ENCODE measurements around the gene TTLL3.
A peak's percentile ranks its signal among the peaks of the same experiment; 100 is the strongest.

Gene TTLL3

DNA sequence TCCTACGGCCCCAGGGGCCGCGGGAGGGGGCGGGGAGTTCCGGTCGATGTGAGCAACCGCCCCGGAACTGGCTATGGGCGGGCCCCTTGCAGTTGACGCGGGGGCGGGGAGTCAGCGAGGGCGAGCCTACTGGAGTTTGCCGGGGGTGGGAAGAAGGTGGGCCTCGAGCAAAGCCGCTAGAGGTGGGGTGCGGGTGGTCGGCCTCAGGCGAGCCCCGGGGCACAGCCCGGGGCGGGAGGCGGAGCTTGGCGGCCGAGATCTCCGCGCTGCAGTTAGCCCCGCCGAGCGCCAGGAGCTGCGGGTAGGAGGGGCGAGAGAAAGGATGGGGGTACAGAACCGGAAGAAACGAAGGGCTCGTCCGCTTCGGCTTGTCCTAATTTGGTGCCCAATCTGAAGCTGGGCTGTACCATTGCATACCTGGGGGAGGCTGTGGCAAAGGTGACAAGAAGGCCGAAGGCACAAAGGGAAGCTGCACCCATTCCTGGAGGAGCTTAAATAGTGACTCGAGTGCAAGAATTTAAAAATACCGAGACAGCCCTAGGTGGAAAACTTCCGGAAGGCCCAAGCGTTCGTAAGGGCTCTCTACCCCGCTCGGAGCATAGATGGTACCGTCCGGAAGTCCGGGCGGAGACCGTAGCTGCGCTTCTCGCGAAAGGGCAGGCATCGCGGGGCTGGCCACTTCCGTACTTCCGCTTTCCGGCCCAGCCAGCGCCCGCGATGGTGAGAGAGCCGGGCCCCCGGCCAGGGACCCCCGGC, 17.5 kb upstream of the TTLL3 start, which contains the start of the genes ARPC4 and TADA3:
TSS of gene ARPC4 (plus strand) at position 678 of the 756 bp plus-strand sequence. CDS start at position 718, 40 bp downstream.
TSS of gene TADA3 (minus strand) at position 69 of the 756 bp plus-strand sequence. CDS start 1,007 bp downstream, outside the sequence.
- Histone ChIP-seq H3K4me3 (ENCODE audit: low read depth, low read length) (peak within 1 kb of the TSS; percentile 83), H3K79me2 (ENCODE audit: control insufficient read depth, insufficient read depth, low read length, unreplicated experiment) (peaks cover 49% of the 10 kb centered on the region), H3K36me3 (ENCODE audit: insufficient read depth, low read length) (peaks cover 7% of the 10 kb centered on the region; the same call in 1 of the 2 replicates), H3K27me3 (ENCODE audit: insufficient read depth, low read length) (no peaks in the 10 kb centered on the region), H3K4me1 (ENCODE audit: control insufficient read depth, insufficient read depth, low read length, unreplicated experiment) (peaks cover 17% of the 10 kb centered on the region), H2AFZ (ENCODE audit: low read length, unreplicated experiment) (peak within 1 kb of the TSS; percentile 49), H3K27ac (ENCODE audit: low read depth, low read length) (peak within 1 kb of the TSS; percentile 88)

DNA sequence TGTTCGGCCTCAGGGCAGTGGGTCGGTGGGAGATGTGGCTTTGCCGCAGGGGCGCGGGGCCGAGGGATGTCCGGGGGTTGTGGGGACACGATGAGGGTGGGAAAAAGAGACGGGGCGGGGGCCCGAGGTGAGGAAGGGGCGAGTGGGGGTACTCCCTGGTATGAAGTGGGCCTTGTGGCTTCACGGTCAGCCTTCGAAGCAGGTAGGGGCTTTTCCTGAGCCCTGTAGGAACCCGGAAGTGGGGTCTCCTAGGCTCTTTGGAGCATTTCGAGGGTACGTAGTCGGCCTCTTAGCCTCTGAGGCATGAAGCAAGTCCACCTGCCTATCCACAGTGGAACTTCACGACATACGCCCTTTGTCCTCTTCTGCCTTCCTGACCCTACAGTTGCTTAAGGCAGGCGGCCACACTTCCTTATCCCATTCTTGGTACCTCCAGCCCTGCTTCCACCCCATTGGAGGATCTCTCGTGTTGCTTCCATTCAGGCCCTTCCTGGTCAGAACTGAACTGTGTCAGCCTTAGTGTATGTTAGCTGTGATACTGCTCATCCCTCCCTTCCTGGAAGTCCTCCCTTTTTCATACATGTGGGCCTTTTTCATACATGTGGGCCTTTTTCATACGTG, 16.8 kb upstream of the TTLL3 start:
- H3K36me3 ChIP-seq (ENCODE audit: insufficient read depth, low read length), result peaks cover 11% of the 10 kb centered on the region; the same call in 1 of the 2 replicates
- peak overlapping the region; percentile 49 for H2AFZ ChIP-seq (ENCODE audit: low read length, unreplicated experiment)
- peaks cover 52% of the 10 kb centered on the region for H3K79me2 ChIP-seq (ENCODE audit: control insufficient read depth, insufficient read depth, low read length, unreplicated experiment)
- peaks cover 17% of the 10 kb centered on the region for H3K4me1 ChIP-seq (ENCODE audit: control insufficient read depth, insufficient read depth, low read length, unreplicated experiment)
- H3K4me3 ChIP-seq (ENCODE audit: low read depth, low read length), result peak overlapping the region; percentile 83
- H3K27me3 ChIP-seq (ENCODE audit: insufficient read depth, low read length), result no peaks in the 10 kb centered on the region
- peak overlapping the region; percentile 88 for H3K27ac ChIP-seq (ENCODE audit: low read depth, low read length)

- Histone ChIP-seq H3K4me1 (ENCODE audit: control insufficient read depth, insufficient read depth, low read length, unreplicated experiment) (peaks cover 17% of the 10 kb centered on the region), H3K36me3 (ENCODE audit: insufficient read depth, low read length) (peaks cover 11% of the 10 kb centered on the region), H3K4me3 (ENCODE audit: low read depth, low read length) (no peak overlapping the region; the same call in 1 of the 2 replicates), H3K79me2 (ENCODE audit: control insufficient read depth, insufficient read depth, low read length, unreplicated experiment) (peaks cover 52% of the 10 kb centered on the region), H3K27me3 (ENCODE audit: insufficient read depth, low read length) (no peaks in the 10 kb centered on the region), H2AFZ (ENCODE audit: low read length, unreplicated experiment) (no peak overlapping the region), H3K27ac (ENCODE audit: low read depth, low read length) (no peak overlapping the region)
Observed at GRCh38 chr3:9794400-9794799, 15.7 kb upstream of the TTLL3 start.

DNA sequence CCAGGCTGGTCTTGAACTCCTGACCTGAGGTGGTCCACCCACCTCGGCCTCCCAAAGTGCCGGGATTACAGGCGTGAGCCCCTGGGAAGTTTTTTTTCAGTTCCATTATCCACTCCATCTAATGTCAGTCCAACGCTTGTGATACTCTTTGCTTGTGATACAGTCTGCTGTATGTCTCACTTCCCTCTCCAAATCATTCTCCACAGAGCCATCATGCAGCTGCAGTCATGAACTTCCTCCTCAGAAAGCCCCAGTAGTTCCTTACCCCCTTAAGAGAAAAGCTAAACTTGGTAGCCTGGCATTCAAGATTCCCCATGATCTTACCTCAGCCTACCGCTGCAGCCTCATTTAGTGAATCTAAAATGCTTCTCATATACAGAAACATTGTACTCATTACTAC, 14.9 kb upstream of the TTLL3 start:
- H2AFZ ChIP-seq (ENCODE audit: low read length, unreplicated experiment), result no peak overlapping the region
- no peaks in the 10 kb centered on the region for H3K27me3 ChIP-seq (ENCODE audit: insufficient read depth, low read length)
- H3K36me3 ChIP-seq (ENCODE audit: insufficient read depth, low read length), result peaks cover 19% of the 10 kb centered on the region
- H3K4me1 ChIP-seq (ENCODE audit: control insufficient read depth, insufficient read depth, low read length, unreplicated experiment), result peaks cover 17% of the 10 kb centered on the region
- H3K27ac ChIP-seq (ENCODE audit: low read depth, low read length), result no peak overlapping the region
- H3K79me2 ChIP-seq (ENCODE audit: control insufficient read depth, insufficient read depth, low read length, unreplicated experiment), result peaks cover 52% of the 10 kb centered on the region
- H3K4me3 ChIP-seq (ENCODE audit: low read depth, low read length), result no peak overlapping the region

GRCh38 chr3:9797196-9797945, 12.7 kb upstream of the TTLL3 start:
- Histone ChIP-seq H3K79me2 (ENCODE audit: control insufficient read depth, insufficient read depth, low read length, unreplicated experiment) (peaks cover 45% of the 10 kb centered on the region), H3K27ac (ENCODE audit: low read depth, low read length) (no peak overlapping the region), H2AFZ (ENCODE audit: low read length, unreplicated experiment) (no peak overlapping the region), H3K4me1 (ENCODE audit: control insufficient read depth, insufficient read depth, low read length, unreplicated experiment) (peaks cover 9% of the 10 kb centered on the region), H3K27me3 (ENCODE audit: insufficient read depth, low read length) (no peaks in the 10 kb centered on the region), H3K4me3 (ENCODE audit: low read depth, low read length) (no peak overlapping the region), H3K36me3 (ENCODE audit: insufficient read depth, low read length) (peaks cover 27% of the 10 kb centered on the region)

DNA sequence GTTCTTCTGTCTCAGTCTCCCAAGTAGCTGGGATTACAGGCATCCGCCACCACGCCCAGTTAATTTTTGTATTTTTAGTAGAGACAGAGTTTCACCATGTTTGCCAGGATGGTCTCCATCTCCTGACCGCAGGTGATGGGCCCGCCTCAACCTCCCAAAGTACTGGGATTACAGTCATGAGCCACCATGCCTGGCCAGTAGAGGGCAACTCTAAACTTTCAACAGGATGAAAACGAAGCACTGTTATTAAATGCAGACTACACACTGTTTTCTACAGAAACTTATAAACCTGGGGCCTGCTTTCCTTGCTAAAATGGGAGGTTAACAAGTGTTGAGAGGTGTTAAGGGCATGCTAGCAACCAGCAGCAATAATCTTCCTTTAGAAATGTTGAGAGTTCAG, 9.5 kb upstream of the TTLL3 start:
- Histone ChIP-seq H3K4me3 (ENCODE audit: low read depth, low read length) (no peak overlapping the region), H3K27ac (ENCODE audit: low read depth, low read length) (no peak overlapping the region), H3K79me2 (ENCODE audit: control insufficient read depth, insufficient read depth, low read length, unreplicated experiment) (peaks cover 24% of the 10 kb centered on the region), H3K27me3 (ENCODE audit: insufficient read depth, low read length) (no peaks in the 10 kb centered on the region), H3K36me3 (ENCODE audit: insufficient read depth, low read length) (peaks cover 50% of the 10 kb centered on the region), H2AFZ (ENCODE audit: low read length, unreplicated experiment) (no peak overlapping the region), H3K4me1 (ENCODE audit: control insufficient read depth, insufficient read depth, low read length, unreplicated experiment) (no peaks in the 10 kb centered on the region)

GRCh38 chr3:9803494-9803893, 6.6 kb upstream of the TTLL3 start:
- Histone ChIP-seq H3K36me3 (ENCODE audit: insufficient read depth, low read length) (peaks cover 44% of the 10 kb centered on the region), H3K27me3 (ENCODE audit: insufficient read depth, low read length) (no peaks in the 10 kb centered on the region), H3K4me3 (ENCODE audit: low read depth, low read length) (no peak overlapping the region), H3K27ac (ENCODE audit: low read depth, low read length) (no peak overlapping the region), H3K4me1 (ENCODE audit: control insufficient read depth, insufficient read depth, low read length, unreplicated experiment) (peaks cover 5% of the 10 kb centered on the region), H2AFZ (ENCODE audit: low read length, unreplicated experiment) (no peak overlapping the region), H3K79me2 (ENCODE audit: control insufficient read depth, insufficient read depth, low read length, unreplicated experiment) (peaks cover 5% of the 10 kb centered on the region)

DNA sequence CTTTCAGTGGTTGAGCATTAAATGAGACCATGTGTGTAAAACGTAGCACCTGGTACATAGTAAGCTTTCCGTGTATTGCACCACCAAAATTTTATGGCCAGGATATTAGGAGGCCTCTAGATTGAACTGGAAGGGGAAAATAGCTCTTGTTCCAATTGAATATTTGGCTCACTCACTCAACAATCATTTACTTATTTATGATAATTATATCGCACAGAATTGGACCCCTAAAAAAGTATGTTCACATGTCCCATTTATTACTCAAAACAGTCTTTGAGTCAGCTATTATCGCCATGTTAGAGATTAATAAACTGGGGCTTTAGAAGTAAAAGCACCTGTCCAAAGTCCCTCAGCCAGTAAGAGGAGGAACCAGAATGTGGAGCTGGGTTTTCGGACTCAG, 5.1 kb upstream of the TTLL3 start:
- H3K27ac ChIP-seq (ENCODE audit: low read depth, low read length), result no peak overlapping the region
- no peak overlapping the region for H3K4me3 ChIP-seq (ENCODE audit: low read depth, low read length)
- no peaks in the 10 kb centered on the region for H3K27me3 ChIP-seq (ENCODE audit: insufficient read depth, low read length)
- peaks cover 39% of the 10 kb centered on the region for H3K36me3 ChIP-seq (ENCODE audit: insufficient read depth, low read length)
- peaks cover 5% of the 10 kb centered on the region for H3K79me2 ChIP-seq (ENCODE audit: control insufficient read depth, insufficient read depth, low read length, unreplicated experiment)
- H3K4me1 ChIP-seq (ENCODE audit: control insufficient read depth, insufficient read depth, low read length, unreplicated experiment), result peaks cover 16% of the 10 kb centered on the region
- no peak overlapping the region for H2AFZ ChIP-seq (ENCODE audit: low read length, unreplicated experiment)

DNA sequence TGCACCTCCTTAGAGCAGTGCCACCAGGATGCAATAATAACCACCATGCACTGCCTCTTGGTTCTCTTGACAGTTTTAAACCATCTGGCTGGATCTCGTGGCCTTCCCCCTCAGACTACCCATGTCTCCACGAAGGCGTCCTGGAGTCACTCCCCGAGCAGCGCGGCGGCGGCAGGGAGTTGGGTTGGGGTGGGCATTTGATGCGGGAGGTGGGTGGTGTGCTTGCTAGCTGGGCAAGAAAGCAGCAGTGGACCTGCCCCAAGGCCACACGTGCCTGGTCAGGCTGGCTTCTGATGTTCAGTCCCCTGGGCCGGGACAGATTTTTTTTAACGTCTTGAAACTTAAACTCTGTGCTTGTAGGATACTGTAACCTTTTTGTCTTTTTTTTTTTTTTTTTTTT, 3.9 kb upstream of the TTLL3 start:
- H2AFZ ChIP-seq (ENCODE audit: low read length, unreplicated experiment), result no peak overlapping the region
- H3K79me2 ChIP-seq (ENCODE audit: control insufficient read depth, insufficient read depth, low read length, unreplicated experiment), result peaks cover 5% of the 10 kb centered on the region
- H3K27ac ChIP-seq (ENCODE audit: low read depth, low read length), result no peak overlapping the region
- peaks cover 35% of the 10 kb centered on the region for H3K36me3 ChIP-seq (ENCODE audit: insufficient read depth, low read length)
- H3K27me3 ChIP-seq (ENCODE audit: insufficient read depth, low read length), result no peaks in the 10 kb centered on the region
- H3K4me1 ChIP-seq (ENCODE audit: control insufficient read depth, insufficient read depth, low read length, unreplicated experiment), result peaks cover 22% of the 10 kb centered on the region
- H3K4me3 ChIP-seq (ENCODE audit: low read depth, low read length), result no peak overlapping the region

- peaks cover 5% of the 10 kb centered on the region for H3K79me2 ChIP-seq (ENCODE audit: control insufficient read depth, insufficient read depth, low read length, unreplicated experiment)
- no peaks in the 10 kb centered on the region for H3K27me3 ChIP-seq (ENCODE audit: insufficient read depth, low read length)
- no peak overlapping the region for H2AFZ ChIP-seq (ENCODE audit: low read length, unreplicated experiment)
- H3K4me3 ChIP-seq (ENCODE audit: low read depth, low read length), result no peak overlapping the region
- H3K27ac ChIP-seq (ENCODE audit: low read depth, low read length), result no peak overlapping the region
- H3K36me3 ChIP-seq (ENCODE audit: insufficient read depth, low read length), result peaks cover 29% of the 10 kb centered on the region
- H3K4me1 ChIP-seq (ENCODE audit: control insufficient read depth, insufficient read depth, low read length, unreplicated experiment), result peaks cover 25% of the 10 kb centered on the region
Observed at GRCh38 chr3:9806688-9807589, 3.1 kb upstream of the TTLL3 start.
